HS-27A (cell line): ENCODE measurements around the gene FRMPD4.

ENCODE experiments used
- DNase-seq: peaks from one replicate; pipeline ENCODE4 v3.0.0-alpha.2; 2012; ENCODE audit warnings: low read depth, missing footprints

Gene FRMPD4

GRCh38 chrX:12301288-12301687 lies 163.0 kb downstream of the FRMPD4 start:
- DNase-seq, result no peak

GRCh38 chrX:12304261-12304660 lies 166.0 kb downstream of the FRMPD4 start:
- no peak for DNase-seq

- DNase-seq, result no peak
Measured at GRCh38 chrX:12307961-12308360, 169.7 kb downstream of the FRMPD4 start.

- no peak for DNase-seq
Measured at GRCh38 chrX:12308420-12308819, 170.1 kb downstream of the FRMPD4 start.

GRCh38 chrX:12309040-12309743 lies 170.9 kb downstream of the FRMPD4 start:
- DNase-seq, result no peak

- DNase-seq, result no peak
Measured at GRCh38 chrX:12309744-12310076, 171.4 kb downstream of the FRMPD4 start.

GRCh38 chrX:12314651-12315050 lies 176.4 kb downstream of the FRMPD4 start:
- no peak for DNase-seq

GRCh38 chrX:12315526-12315925 lies 177.3 kb downstream of the FRMPD4 start:
- DNase-seq, result no peak

- DNase-seq, result no peak
Measured at GRCh38 chrX:12319003-12319519, 180.8 kb downstream of the FRMPD4 start.

- DNase-seq, result no peak
Measured at GRCh38 chrX:12319992-12320391, 181.7 kb downstream of the FRMPD4 start.

GRCh38 chrX:12322031-12322430 lies 183.8 kb downstream of the FRMPD4 start:
- DNase-seq, result no peak

GRCh38 chrX:12325171-12325570 lies 186.9 kb downstream of the FRMPD4 start:
- DNase-seq, result no peak

- DNase-seq, result no peak
Measured at GRCh38 chrX:12327836-12328235, 189.6 kb downstream of the FRMPD4 start.

GRCh38 chrX:12329476-12329875 lies 191.2 kb downstream of the FRMPD4 start:
- no peak for DNase-seq

GRCh38 chrX:12330841-12331240 lies 192.6 kb downstream of the FRMPD4 start:
- no peak for DNase-seq

- DNase-seq, result no peak
Measured at GRCh38 chrX:12332786-12333347, 194.6 kb downstream of the FRMPD4 start.

GRCh38 chrX:12339921-12340320 lies 201.6 kb downstream of the FRMPD4 start:
- DNase-seq, result no peak

- no peak for DNase-seq
Measured at GRCh38 chrX:12344954-12345353, 206.7 kb downstream of the FRMPD4 start.

- DNase-seq, result no peak
Measured at GRCh38 chrX:12349201-12349600, 210.9 kb downstream of the FRMPD4 start.

- DNase-seq, result no peak
Measured at GRCh38 chrX:12352922-12353321, 214.6 kb downstream of the FRMPD4 start.

- DNase-seq, result peak; percentile 47
Measured at GRCh38 chrX:12360383-12360782, 222.1 kb downstream of the FRMPD4 start.

GRCh38 chrX:12360986-12361598 lies 222.8 kb downstream of the FRMPD4 start:
- no peak for DNase-seq

GRCh38 chrX:12363216-12363615 lies 224.9 kb downstream of the FRMPD4 start:
- DNase-seq, result no peak
